Measurements from ENCODE around the gene OSTF1. TPM values are rescaled to one million over a fixed set of nuclear protein-coding genes. Genes with fewer than 3 reads are reported as not detected.

Gene OSTF1
- polyA plus RNA-seq, 1 donor from 2014 or later = 8.8 TPM

- no peaks in the 10 kb centered on the region for H3K79me2 ChIP-seq (replicated peaks; ENCODE audit: insufficient read depth, low read length)
- no peaks in the 10 kb centered on the region for H4K20me1 ChIP-seq (ENCODE audit: insufficient read depth)
- H3K9me3 ChIP-seq (ENCODE audit: low read length) = no peaks in the 10 kb centered on the region
- H3F3A ChIP-seq (ENCODE audit: insufficient read depth, low read length, poor library complexity, severe bottlenecking) = no peaks in the 10 kb centered on the region
- H3K27me3 ChIP-seq (ENCODE audit: insufficient read depth, low read depth, low read length) = peaks cover 11% of the 10 kb centered on the region
- H3K9me2 ChIP-seq (ENCODE audit: insufficient read depth, low read length) = no peaks in the 10 kb centered on the region
- no peak overlapping the region for H3K9ac ChIP-seq (ENCODE audit: low read length)
- no peak overlapping the region for H3K4me2 ChIP-seq (ENCODE audit: low read length)
- no peaks in the 10 kb centered on the region for H3K36me3 ChIP-seq (ENCODE audit: insufficient read depth, low read length)
- H3K4me3 ChIP-seq (ENCODE audit: low read length) = no peak overlapping the region
- no peak overlapping the region for H3K27ac ChIP-seq (ENCODE audit: low read length)
- TF ChIP-seq SMC3 (conservative IDR thresholded peaks at IDR 0.05; ENCODE audit: poor library complexity) (no peak), MXI1 (conservative IDR thresholded peaks at IDR 0.05; ENCODE audit: poor library complexity, severe bottlenecking) (no peak), POLR2AphosphoS5 (IDR thresholded peaks at IDR 0.05) (no peak), REST (IDR thresholded peaks at IDR 0.05; ENCODE audit: borderline replicate concordance) (no peak), EZH2 (IDR thresholded peaks at IDR 0.05; ENCODE audit: borderline replicate concordance, insufficient read depth, low read length, poor library complexity, severe bottlenecking) (no peak), CTCF (IDR thresholded peaks at IDR 0.05; ENCODE audit: poor library complexity, severe bottlenecking) (no peak), TAF1 (IDR thresholded peaks at IDR 0.05; ENCODE audit: low read depth) (no peak)
- H2AFZ ChIP-seq (ENCODE audit: low read depth, low read length) = no peak overlapping the region
Measured at GRCh38 chr9:75090579-75090978, 2.3 kb downstream of the OSTF1 start.

DNA sequence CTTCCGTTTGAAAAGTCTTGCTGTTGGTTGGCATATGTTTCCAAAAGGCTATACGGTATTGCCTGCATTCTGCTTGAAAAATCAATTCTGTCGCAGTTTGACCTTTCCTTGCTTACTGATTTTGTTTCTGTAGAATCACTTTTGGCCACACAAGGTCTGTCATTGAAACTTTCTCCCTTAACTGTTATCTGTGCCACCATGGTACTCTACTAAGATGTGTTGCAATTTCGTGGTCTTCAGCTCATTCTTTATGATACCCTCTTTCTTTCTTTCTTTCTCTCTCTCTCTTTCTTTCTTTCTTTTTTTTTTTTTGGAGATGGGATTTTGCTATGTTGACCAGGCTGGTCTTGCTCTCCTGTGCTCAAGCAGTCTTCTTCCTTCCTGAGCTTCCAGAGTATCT is 4.5 kb downstream of the OSTF1 start:
- Histone ChIP-seq H3K27ac (ENCODE audit: low read length) (no peak overlapping the region), H3K27me3 (ENCODE audit: insufficient read depth, low read depth, low read length) (peaks cover 11% of the 10 kb centered on the region), H3K79me2 (replicated peaks; ENCODE audit: insufficient read depth, low read length) (no peaks in the 10 kb centered on the region), H3K9me2 (ENCODE audit: insufficient read depth, low read length) (no peaks in the 10 kb centered on the region), H4K20me1 (ENCODE audit: insufficient read depth) (no peaks in the 10 kb centered on the region), H3K9me3 (ENCODE audit: low read length) (no peaks in the 10 kb centered on the region), H3F3A (ENCODE audit: insufficient read depth, low read length, poor library complexity, severe bottlenecking) (no peaks in the 10 kb centered on the region), H3K4me2 (ENCODE audit: low read length) (no peak overlapping the region), H3K9ac (ENCODE audit: low read length) (no peak overlapping the region), H3K36me3 (ENCODE audit: insufficient read depth, low read length) (no peaks in the 10 kb centered on the region), H2AFZ (ENCODE audit: low read depth, low read length) (no peak overlapping the region), H3K4me3 (ENCODE audit: low read length) (no peak overlapping the region)
- TF ChIP-seq RAD21 (conservative IDR thresholded peaks at IDR 0.05) (no peak), EP300 (conservative IDR thresholded peaks at IDR 0.05; ENCODE audit: poor library complexity, severe bottlenecking) (no peak), TAF1 (IDR thresholded peaks at IDR 0.05; ENCODE audit: low read depth) (no peak), POLR2AphosphoS5 (IDR thresholded peaks at IDR 0.05) (no peak), CTCF (IDR thresholded peaks at IDR 0.05; ENCODE audit: poor library complexity, severe bottlenecking) (no peak), EZH2 (IDR thresholded peaks at IDR 0.05; ENCODE audit: borderline replicate concordance, insufficient read depth, low read length, poor library complexity, severe bottlenecking) (no peak), MXI1 (conservative IDR thresholded peaks at IDR 0.05; ENCODE audit: poor library complexity, severe bottlenecking) (no peak), REST (IDR thresholded peaks at IDR 0.05; ENCODE audit: borderline replicate concordance) (no peak), SMC3 (conservative IDR thresholded peaks at IDR 0.05; ENCODE audit: poor library complexity) (no peak)
